ENCODE measurements around the gene FLCN.

GRCh38 chr17:17180741-17181525, 56.0 kb downstream of the FLCN start:
- TF ChIP-seq ELK1 (IDR thresholded peaks at IDR 0.05; ENCODE audit: low read depth, low read length) (no peak), EP300 (IDR thresholded peaks at IDR 0.05; ENCODE audit: borderline replicate concordance in 1 of 2, control insufficient read depth in 1 of 2, low read depth in 2 of 2, low read length in 2 of 2) (no peak), EZH2 (IDR thresholded peaks at IDR 0.05; ENCODE audit: borderline replicate concordance, control insufficient read depth, low read depth, low read length) (no peak), NKRF (conservative IDR thresholded peaks at IDR 0.05) (no peak), SIX5 (IDR thresholded peaks at IDR 0.05; ENCODE audit: low read depth, low read length, severe bottlenecking) (no peak)
